Mammary epithelial cell (primary cell): ENCODE results near the gene LIX1L.

ENCODE experiments used
- EZH2 ChIP-seq: IDR thresholded peaks from 2 replicates; pipeline ENCODE4 v1.6.1; 2012; ENCODE audit warnings: low read length, inconsistent platforms, borderline replicate concordance
- TF ChIP-seq, protein P1 (sequence below), 2 donors: IDR thresholded peaks in 1 of 2; conservative IDR thresholded peaks in 1 of 2; 2 replicates each; pipeline ENCODE4 v1.5.1; 2011 to 2012; ENCODE audit warnings: inconsistent platforms in 2 of 2, low read length in 2 of 2, mild to moderate bottlenecking in 2 of 2, control low read depth in 1 of 2, low read depth in 1 of 2; ENCODE audit not compliant: insufficient read depth in 1 of 2; ENCODE audit errors: extremely low read depth in 1 of 2

GRCh38 chr1:145985502-145986439 is 28.0 kb upstream of the LIX1L start:
- TF ChIP-seq, protein P1, sequence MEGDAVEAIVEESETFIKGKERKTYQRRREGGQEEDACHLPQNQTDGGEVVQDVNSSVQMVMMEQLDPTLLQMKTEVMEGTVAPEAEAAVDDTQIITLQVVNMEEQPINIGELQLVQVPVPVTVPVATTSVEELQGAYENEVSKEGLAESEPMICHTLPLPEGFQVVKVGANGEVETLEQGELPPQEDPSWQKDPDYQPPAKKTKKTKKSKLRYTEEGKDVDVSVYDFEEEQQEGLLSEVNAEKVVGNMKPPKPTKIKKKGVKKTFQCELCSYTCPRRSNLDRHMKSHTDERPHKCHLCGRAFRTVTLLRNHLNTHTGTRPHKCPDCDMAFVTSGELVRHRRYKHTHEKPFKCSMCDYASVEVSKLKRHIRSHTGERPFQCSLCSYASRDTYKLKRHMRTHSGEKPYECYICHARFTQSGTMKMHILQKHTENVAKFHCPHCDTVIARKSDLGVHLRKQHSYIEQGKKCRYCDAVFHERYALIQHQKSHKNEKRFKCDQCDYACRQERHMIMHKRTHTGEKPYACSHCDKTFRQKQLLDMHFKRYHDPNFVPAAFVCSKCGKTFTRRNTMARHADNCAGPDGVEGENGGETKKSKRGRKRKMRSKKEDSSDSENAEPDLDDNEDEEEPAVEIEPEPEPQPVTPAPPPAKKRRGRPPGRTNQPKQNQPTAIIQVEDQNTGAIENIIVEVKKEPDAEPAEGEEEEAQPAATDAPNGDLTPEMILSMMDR (conservative IDR thresholded peaks at IDR 0.05 in 1 of 2, IDR thresholded peaks at IDR 0.05 in 1 of 2; ENCODE audit: extremely low read depth in 1 of 2, insufficient read depth in 1 of 2, low read depth in 1 of 2, low read length in 2 of 2) = no peak
- no peak for TF ChIP-seq EZH2
